B cell (primary cell): ENCODE measurements around the gene LAMA2. TPM values are rescaled to one million over a fixed set of nuclear protein-coding genes. Genes with fewer than 3 reads are reported as not detected.

Source experiments
- ATAC-seq: fragments of 200-7000 bp; cut with Tn5 transposase; one replicate; pipeline ENCODE4 v1.10.0; 2021; ENCODE audit warnings: low read depth, mild to moderate bottlenecking, moderate number of reproducible peaks, moderate library complexity
- CTCF ChIA-PET: fragments of 350-600 bp; sonication (Branson Sonifier 250); formaldehyde crosslinking; loops from one replicate; lab custom pipeline; 2021; ENCODE audit warnings: antibody characterized with exemption, inconsistent platforms; lab: Charles Lee
- POLR2A ChIA-PET: fragments of 350-600 bp; sonication (Branson Sonifier 250); formaldehyde crosslinking; loops from one replicate; lab custom pipeline; 2021; ENCODE audit warnings: antibody characterized with exemption; lab: Charles Lee
- DNase-seq: peaks from one replicate; pipeline ENCODE4 v3.0.0; 2013
- H2AFZ ChIP-seq: 2 replicates; pipeline ENCODE4 v1.6.1; 2012; ENCODE audit warnings: mild to moderate bottlenecking, low read depth, low read length; ENCODE audit not compliant: insufficient read depth, poor library complexity, severe bottlenecking
- H3K27ac ChIP-seq, 2 donors: 1 replicate in 1 of 2; 2 replicates in 1 of 2; pipeline ENCODE4 v1.5.1; 2012 to 2013; ENCODE audit warnings: low read length in 2 of 2, mild to moderate bottlenecking in 2 of 2, moderate library complexity in 1 of 2
- H3K27me3 ChIP-seq, 4 experiments: fragments of 200-600 bp in 1 of 4; sonication (generic) in 1 of 4; replicated peaks in 1 of 4; 1 replicate in 2 of 4; 2 replicates in 2 of 4; pipeline versions ENCODE4 v1.6.1 to v1.7.0; 2013 to 2016; ENCODE audit warnings: low read length in 3 of 4, mild to moderate bottlenecking in 2 of 4, mixed read lengths in 1 of 4, moderate library complexity in 1 of 4; ENCODE audit not compliant: insufficient read depth in 4 of 4, control insufficient read depth in 3 of 4; ENCODE audit errors: control extremely low read depth in 1 of 4
- H3K36me3 ChIP-seq, 2 experiments: replicated peaks in 1 of 2; 1 replicate in 1 of 2; 2 replicates in 1 of 2; pipeline versions ENCODE4 v1.6.1 to v1.7.1; 2013; ENCODE audit warnings: low read length in 1 of 2; ENCODE audit not compliant: insufficient read depth in 2 of 2, control insufficient read depth in 1 of 2; ENCODE audit errors: control extremely low read depth in 1 of 2, extremely low read depth in 1 of 2
- H3K4me1 ChIP-seq, 2 donors: fragments of 200-600 bp in 1 of 2; sonication (generic) in 1 of 2; 1 replicate in 1 of 2; 2 replicates in 1 of 2; pipeline versions ENCODE4 v1.5.1 to v1.6.1; 2013 to 2017; ENCODE audit warnings: low read length in 2 of 2; ENCODE audit not compliant: control insufficient read depth in 2 of 2, insufficient read depth in 2 of 2
- H3K4me2 ChIP-seq: replicated peaks from 2 replicates; pipeline ENCODE3; 2012; ENCODE audit warnings: mild to moderate bottlenecking, low read depth, low read length; ENCODE audit not compliant: poor library complexity, severe bottlenecking
- H3K4me3 ChIP-seq, 5 experiments: fragments of 200-600 bp in 1 of 5; sonication (generic) in 1 of 5; 1 replicate in 3 of 5; 2 replicates in 2 of 5; pipeline versions ENCODE4 v1.5.1 to v1.7.0; 2011 to 2016; ENCODE audit warnings: low read length in 4 of 5, mild to moderate bottlenecking in 4 of 5, low read depth in 2 of 5, control low read depth in 1 of 5, moderate library complexity in 1 of 5; ENCODE audit not compliant: insufficient read depth in 1 of 5; ENCODE audit errors: control extremely low read depth in 1 of 5, extremely low read depth in 1 of 5
- H3K79me2 ChIP-seq: fragments of 200-600 bp; sonication (generic); one replicate; pipeline ENCODE4 v1.6.0; 2016; ENCODE audit warnings: low read length; ENCODE audit not compliant: control insufficient read depth, insufficient read depth
- H3K9ac ChIP-seq: fragments of 200-600 bp; sonication (generic); 2 replicates; pipeline ENCODE4 v1.6.1; 2017; ENCODE audit warnings: mild to moderate bottlenecking, low read length, moderate library complexity
- H3K9me3 ChIP-seq, 3 donors: one replicate each; pipeline versions ENCODE4 v1.6.1 to v1.7.1; 2013; ENCODE audit warnings: low read length in 2 of 3; ENCODE audit not compliant: control insufficient read depth in 2 of 3, insufficient read depth in 1 of 3; ENCODE audit errors: control extremely low read depth in 1 of 3
- H4K20me1 ChIP-seq: 2 replicates; pipeline ENCODE4 v1.6.0; 2012; ENCODE audit warnings: mild to moderate bottlenecking, low read length; ENCODE audit not compliant: insufficient read depth, control insufficient read depth, poor library complexity, severe bottlenecking
- H3K27ac Mint-ChIP-seq: one replicate; pipeline ENCODE4 v1.8.0; 2021; ENCODE audit warnings: mixed read lengths
- H3K27me3 Mint-ChIP-seq: one replicate; pipeline ENCODE4 v1.8.0; 2021; ENCODE audit warnings: mixed read lengths
- H3K4me1 Mint-ChIP-seq: one replicate; pipeline ENCODE4 v1.8.0; 2021; ENCODE audit warnings: mixed read lengths
- H3K4me3 Mint-ChIP-seq: one replicate; pipeline ENCODE4 v1.8.0; 2021; ENCODE audit warnings: mixed read lengths
- H3K9me3 Mint-ChIP-seq: one replicate; pipeline ENCODE4 v1.8.0; 2022; ENCODE audit warnings: mixed read lengths; ENCODE audit not compliant: insufficient read depth
- CTCF ChIP-seq: fragments of 200-600 bp; IDR thresholded peaks from one replicate; pipeline ENCODE4 v1.8.0; 2022; ENCODE audit warnings: antibody characterized with exemption, mild to moderate bottlenecking
- EZH2 ChIP-seq: IDR thresholded peaks from 2 replicates; pipeline ENCODE4 v1.6.1; 2012; ENCODE audit warnings: borderline replicate concordance, low read depth, mild to moderate bottlenecking, moderate library complexity, low read length; ENCODE audit not compliant: insufficient read depth, poor library complexity, severe bottlenecking
- intact Hi-C: fragments of 100-400 bp; cut with micrococcal nuclease; formaldehyde crosslinking; loops from one replicate; pipeline ENCODE4 v1.10.0; 2022
- polyA plus RNA-seq: library from polyadenylated mRNA; depleted of rRNA; stranded (reverse); fragments of >200 nt; gene quantifications from 2 replicates; pipeline ENCODE4 v1.2.3, GENCODE V29; 2012
- total RNA-seq, 2 donors: library from RNA; stranded (reverse); fragments of 120-200 nt in 1 of 2; gene quantifications; 1 replicate in 1 of 2; 2 replicates in 1 of 2; pipeline versions ENCODE4 v1.2.3 to v1.2.4, GENCODE V29; 2013 to 2022

LAMA2 gene
- total and polyA plus RNA-seq, 2 donors (not counting 1 experiment from before 2014, with no cell fraction given): 0.16 TPM; not detected in 1

- H3K27me3 Mint-ChIP-seq: peaks cover 12% of the 10 kb centered on the region
- H3K9me3 Mint-ChIP-seq: no peaks in the 10 kb centered on the region
- intact Hi-C loops: no loop called here
- Histone ChIP-seq H3K27ac (no peak overlapping the region), H3K9me3 (no peaks in the 10 kb centered on the region), H3K79me2 (no peaks in the 10 kb centered on the region), H3K4me1 (no peaks in the 10 kb centered on the region), H3K36me3 (no peaks in the 10 kb centered on the region), H4K20me1 (no peaks in the 10 kb centered on the region), H3K27me3 (no peaks in the 10 kb centered on the region), H3K4me3 (no peak overlapping the region), H2AFZ (no peak overlapping the region), H3K4me2 (no peak overlapping the region), H3K9ac (no peak overlapping the region)
- no peak overlapping the region for H3K4me3 Mint-ChIP-seq
- POLR2A ChIA-PET: no interaction called here
- TF ChIP-seq CTCF: no peak
- no peak for DNase-seq
- ATAC-seq: no peak
- CTCF ChIA-PET: no interaction called here
- peaks cover 2% of the 10 kb centered on the region for H3K4me1 Mint-ChIP-seq
- H3K27ac Mint-ChIP-seq: no peak overlapping the region
Observed at GRCh38 chr6:129448965-129449364, 566.0 kb downstream of the LAMA2 start.

GRCh38 chr6:129451187-129451586 is 568.2 kb downstream of the LAMA2 start:
- Histone ChIP-seq H3K9me3 (no peaks in the 10 kb centered on the region), H3K9ac (no peak overlapping the region), H2AFZ (no peak overlapping the region), H3K79me2 (no peaks in the 10 kb centered on the region), H3K27me3 (no peaks in the 10 kb centered on the region), H3K27ac (no peak overlapping the region), H3K4me2 (no peak overlapping the region), H3K36me3 (no peaks in the 10 kb centered on the region), H4K20me1 (no peaks in the 10 kb centered on the region), H3K4me1 (no peaks in the 10 kb centered on the region), H3K4me3 (no peak overlapping the region)
- Mint-ChIP-seq H3K27me3 (peaks cover 16% of the 10 kb centered on the region), H3K4me1 (no peaks in the 10 kb centered on the region), H3K27ac (no peak overlapping the region), H3K4me3 (no peak overlapping the region), H3K9me3 (no peaks in the 10 kb centered on the region)
- ATAC-seq (no peak), DNase-seq (no peak)
- CTCF ChIA-PET: no interaction called here
- intact Hi-C loops: no loop called here
- TF ChIP-seq EZH2: no peak
- no peak for TF ChIP-seq CTCF
- POLR2A ChIA-PET: no interaction called here
